NCI-H446 (cell line): ENCODE data around the gene MTA2.
A peak's percentile ranks its signal among the peaks of the same experiment; 100 is the strongest.

Experiments used
- DNase-seq, 2 experiments: peaks; one replicate each; lab custom pipeline; 2025; lab: John Stamatoyannopoulos, UW

MTA2 gene

GRCh38 chr11:62546244-62546928 lies 55.3 kb downstream of the MTA2 start, which contains the start of gene AHNAK:
TSS of gene AHNAK (minus strand) at chr11:62546806. CDS start at chr11:62536098, 10,708 bp downstream.
- no peak for DNase-seq

- peak in 1 of 2 experiments; percentile 57 for DNase-seq
Observed at GRCh38 chr11:62545437-62546243, 56.0 kb downstream of the MTA2 start.

DNA sequence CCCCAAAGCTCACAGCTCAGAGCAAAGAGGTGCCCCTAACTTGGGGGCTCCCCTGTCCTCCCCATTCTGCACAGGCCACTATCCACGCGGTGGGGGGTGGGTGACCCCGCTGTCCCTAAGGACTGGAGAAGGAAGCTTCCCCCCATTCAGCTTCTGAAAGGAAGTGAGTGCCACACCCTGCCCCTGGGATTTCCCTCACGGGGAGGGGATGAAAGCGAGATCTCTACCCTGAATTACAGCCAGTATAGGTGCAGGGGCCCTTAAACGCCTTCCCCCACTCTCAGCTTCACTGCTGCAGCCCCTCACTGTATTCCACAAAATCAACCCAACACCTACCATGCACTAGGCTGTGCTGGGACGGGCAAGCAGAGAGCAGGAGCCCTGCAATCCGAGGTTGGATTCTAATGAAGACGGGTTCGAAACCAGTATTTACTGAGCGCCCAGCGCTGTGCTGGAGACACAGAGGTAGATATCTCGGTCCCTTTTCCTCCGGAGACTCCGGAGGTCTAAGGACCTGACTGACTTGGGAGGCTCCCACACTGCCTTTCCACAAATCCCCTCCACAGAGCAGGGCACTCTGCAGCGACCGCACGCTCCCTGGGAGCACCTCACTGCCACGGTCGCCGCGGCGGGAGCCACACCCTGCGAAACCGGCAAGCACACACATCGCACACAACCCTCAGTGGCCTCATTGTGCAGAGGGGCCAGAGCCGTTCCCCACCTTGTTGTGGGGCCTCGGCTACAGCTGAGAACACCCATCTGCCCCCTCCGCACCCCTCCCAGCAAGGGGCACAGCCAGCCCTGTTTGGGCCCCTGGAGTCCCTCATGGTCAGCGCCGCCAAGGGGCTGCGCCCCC lies 56.9 kb downstream of the MTA2 start:
- no peak for DNase-seq

DNA sequence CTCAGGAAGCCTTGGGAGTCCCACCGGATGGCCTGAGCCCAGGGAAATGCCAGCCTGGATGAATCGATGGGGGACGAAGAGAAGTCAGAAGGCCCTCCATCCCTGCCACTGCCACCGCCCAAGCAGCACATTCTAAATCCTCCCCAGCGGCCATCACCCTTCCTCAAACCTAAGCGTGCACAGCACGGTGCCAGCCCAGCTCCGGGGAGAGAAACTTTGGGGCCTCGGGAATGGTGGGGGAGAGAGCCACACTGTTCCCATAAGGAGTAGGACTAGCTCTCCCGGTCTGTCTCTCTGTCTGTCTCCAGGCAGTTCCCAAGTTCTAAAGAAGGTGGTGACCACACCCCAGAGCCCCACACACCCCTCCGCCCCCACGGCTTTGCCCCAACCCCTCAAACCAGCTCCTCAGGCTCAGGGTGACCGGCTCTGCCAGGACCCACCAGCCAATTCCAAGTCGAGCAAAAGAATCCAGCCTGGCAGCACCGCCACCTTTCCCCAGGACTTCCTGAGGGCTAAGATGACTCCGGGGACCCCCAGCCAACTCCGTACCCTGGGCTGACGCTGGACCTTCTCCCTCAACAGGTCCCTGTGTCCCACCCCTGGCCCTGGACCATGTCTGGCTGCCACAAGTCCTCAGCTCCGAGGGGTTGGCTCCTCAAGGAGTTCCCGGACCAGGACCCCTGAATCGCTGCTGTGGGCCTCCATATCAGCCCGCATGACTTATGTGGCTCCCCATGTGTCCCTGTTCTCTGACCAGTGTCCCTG lies 57.8 kb downstream of the MTA2 start:
- no peak for DNase-seq
